HEK293 (cell line): ENCODE data around the gene MED8.

Experiments used
- PRDM10 ChIP-seq: fragments of 450-650 bp; formaldehyde crosslinking; IDR thresholded peaks from 2 replicates; pipeline ENCODE4 v1.5.1; 2016; ENCODE audit warnings: missing biosample characterization, missing genetic modification characterization
- REPIN1 ChIP-seq: fragments of 450-650 bp; formaldehyde crosslinking; IDR thresholded peaks from 2 replicates; pipeline ENCODE4 v1.5.1; 2017; ENCODE audit warnings: missing biosample characterization, missing genetic modification characterization, low read depth
- TCF7L2 ChIP-seq: IDR thresholded peaks from 2 replicates; pipeline ENCODE4 v1.6.1; 2011; ENCODE audit warnings: low read depth, mild to moderate bottlenecking, inconsistent platforms, low read length, moderate library complexity, borderline replicate concordance
- YY1 ChIP-seq: fragments of 450-650 bp; formaldehyde crosslinking; IDR thresholded peaks from 2 replicates; pipeline ENCODE4 v1.5.1; 2018; ENCODE audit warnings: missing biosample characterization, missing genetic modification characterization
- ZNF561 ChIP-seq: fragments of 450-650 bp; IDR thresholded peaks from 2 replicates; pipeline ENCODE4 v1.5.1; 2018; ENCODE audit warnings: missing biosample characterization, missing genetic modification characterization, borderline replicate concordance
- ZNF792 ChIP-seq: fragments of 450-650 bp; formaldehyde crosslinking; IDR thresholded peaks from 2 replicates; pipeline ENCODE4 v1.5.1; 2016; ENCODE audit warnings: missing biosample characterization, missing genetic modification characterization
- TF ChIP-seq, protein P1 (sequence below): fragments of 450-650 bp; formaldehyde crosslinking; IDR thresholded peaks from 2 replicates; pipeline ENCODE4 v1.5.1; 2016; ENCODE audit warnings: missing biosample characterization, missing genetic modification characterization

DNA sequence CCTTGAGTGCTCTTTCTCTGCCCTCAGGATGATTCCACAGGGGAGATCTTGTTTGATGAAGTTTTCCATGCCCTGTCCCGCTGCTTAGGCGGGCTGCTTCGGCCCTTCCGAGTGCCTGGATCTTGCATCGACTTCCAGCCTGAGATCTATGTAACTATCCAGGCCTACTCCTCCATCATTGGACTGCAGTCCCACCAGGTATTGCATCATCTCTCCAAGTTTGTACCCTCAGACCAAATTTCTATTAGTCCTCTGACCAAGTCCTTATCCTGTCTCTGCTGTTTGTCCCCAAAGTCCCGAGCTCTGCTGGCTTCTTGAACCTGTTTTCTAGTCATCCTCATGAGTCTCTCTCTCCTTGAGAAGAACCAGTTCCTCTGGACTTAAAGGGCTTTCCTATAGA, 14.8 kb upstream of the MED8 start:
- TF ChIP-seq TCF7L2: no peak
- TF ChIP-seq, protein P1, sequence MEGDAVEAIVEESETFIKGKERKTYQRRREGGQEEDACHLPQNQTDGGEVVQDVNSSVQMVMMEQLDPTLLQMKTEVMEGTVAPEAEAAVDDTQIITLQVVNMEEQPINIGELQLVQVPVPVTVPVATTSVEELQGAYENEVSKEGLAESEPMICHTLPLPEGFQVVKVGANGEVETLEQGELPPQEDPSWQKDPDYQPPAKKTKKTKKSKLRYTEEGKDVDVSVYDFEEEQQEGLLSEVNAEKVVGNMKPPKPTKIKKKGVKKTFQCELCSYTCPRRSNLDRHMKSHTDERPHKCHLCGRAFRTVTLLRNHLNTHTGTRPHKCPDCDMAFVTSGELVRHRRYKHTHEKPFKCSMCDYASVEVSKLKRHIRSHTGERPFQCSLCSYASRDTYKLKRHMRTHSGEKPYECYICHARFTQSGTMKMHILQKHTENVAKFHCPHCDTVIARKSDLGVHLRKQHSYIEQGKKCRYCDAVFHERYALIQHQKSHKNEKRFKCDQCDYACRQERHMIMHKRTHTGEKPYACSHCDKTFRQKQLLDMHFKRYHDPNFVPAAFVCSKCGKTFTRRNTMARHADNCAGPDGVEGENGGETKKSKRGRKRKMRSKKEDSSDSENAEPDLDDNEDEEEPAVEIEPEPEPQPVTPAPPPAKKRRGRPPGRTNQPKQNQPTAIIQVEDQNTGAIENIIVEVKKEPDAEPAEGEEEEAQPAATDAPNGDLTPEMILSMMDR: no peak
- TF ChIP-seq YY1 (tag by site-specific recombination): no peak
- no peak for TF ChIP-seq REPIN1
- no peak for TF ChIP-seq ZNF561 (tag by site-specific recombination)
- TF ChIP-seq ZNF792 (tag by site-specific recombination): no peak
- no peak for TF ChIP-seq PRDM10
